WTC11 (cell line): ENCODE data around the gene FSTL4. TPM values are rescaled to one million over a fixed set of nuclear protein-coding genes. Genes with fewer than 3 reads are reported as not detected.

Source experiments
- ATAC-seq: fragments of 200-7000 bp; cut with Tn5 transposase; 2 replicates; pipeline ENCODE4 v1.10.0; 2021; ENCODE audit warnings: mild to moderate bottlenecking, moderate library complexity
- CTCF ChIA-PET: fragments of 300-600 bp; sonication (Branson Sonifier 250); formaldehyde crosslinking; loops from one replicate; lab custom pipeline; 2021; ENCODE audit warnings: antibody characterized with exemption; lab: Charles Lee
- POLR2A ChIA-PET: fragments of 350-600 bp; sonication (Branson Sonifier 250); formaldehyde crosslinking; loops from one replicate; lab custom pipeline; 2021; ENCODE audit warnings: antibody characterized with exemption; lab: Charles Lee
- DNase-seq: peaks from one replicate; pipeline ENCODE4 v3.0.0; 2021; ENCODE audit warnings: low spot score
- H3K27ac Mint-ChIP-seq: 2 replicates; pipeline ENCODE4 v1.8.0; 2021; ENCODE audit warnings: mixed read lengths
- H3K27me3 Mint-ChIP-seq: 2 replicates; pipeline ENCODE4 v1.8.0; 2021; ENCODE audit warnings: low read depth, mild to moderate bottlenecking, moderate library complexity, mixed read lengths
- H3K36me3 Mint-ChIP-seq: 2 replicates; pipeline ENCODE4 v1.8.0; 2021; ENCODE audit warnings: mixed read lengths
- H3K4me1 Mint-ChIP-seq: 2 replicates; pipeline ENCODE4 v1.8.0; 2022; ENCODE audit warnings: mixed read lengths
- H3K4me3 Mint-ChIP-seq: 2 replicates; pipeline ENCODE4 v1.8.0; 2021; ENCODE audit warnings: mild to moderate bottlenecking, moderate library complexity, mixed read lengths
- H3K9me3 Mint-ChIP-seq: 2 replicates; pipeline ENCODE4 v1.8.0; 2021; ENCODE audit warnings: mixed read lengths
- CREB1 ChIP-seq: sonication (generic); formaldehyde crosslinking; IDR thresholded peaks from 2 replicates; pipeline ENCODE4 v1.8.0; 2023; ENCODE audit warnings: mild to moderate bottlenecking, missing genetic modification reagents
- EMX1 ChIP-seq: fragments of 250-450 bp; sonication (Bioruptor Pico); IDR thresholded peaks from 2 replicates; pipeline ENCODE4 v1.8.0; 2021; ENCODE audit warnings: mild to moderate bottlenecking
- FOXK1 ChIP-seq: sonication (generic); formaldehyde crosslinking; IDR thresholded peaks from 2 replicates; pipeline ENCODE4 v1.8.0; 2022; ENCODE audit warnings: mild to moderate bottlenecking, moderate library complexity, missing genetic modification reagents
- GABPB1 ChIP-seq: sonication (generic); formaldehyde crosslinking; IDR thresholded peaks from 2 replicates; pipeline ENCODE4 v1.8.1; 2023; ENCODE audit warnings: mild to moderate bottlenecking, missing genetic modification reagents
- GRHL2 ChIP-seq: fragments of 250-450 bp; sonication (Bioruptor Pico); IDR thresholded peaks from 2 replicates; pipeline ENCODE4 v1.8.0; 2022; ENCODE audit warnings: mild to moderate bottlenecking, moderate library complexity; ENCODE audit not compliant: insufficient replicate concordance, severe bottlenecking
- HMGA2 ChIP-seq: fragments of 250-450 bp; sonication (Bioruptor Pico); IDR thresholded peaks from 2 replicates; pipeline ENCODE4 v1.4.0; 2021; ENCODE audit warnings: mild to moderate bottlenecking, moderate library complexity
- MXD4 ChIP-seq: fragments of 250-450 bp; sonication (Bioruptor Pico); IDR thresholded peaks from 2 replicates; pipeline ENCODE4 v1.8.0; 2021; ENCODE audit warnings: mild to moderate bottlenecking, moderate library complexity, borderline replicate concordance
- NFATC4 ChIP-seq: fragments of 250-450 bp; sonication (Bioruptor Pico); IDR thresholded peaks from 2 replicates; pipeline ENCODE4 v1.9.0; 2021; ENCODE audit warnings: mild to moderate bottlenecking
- OVOL2 ChIP-seq: fragments of 250-450 bp; sonication (Bioruptor Pico); IDR thresholded peaks from 2 replicates; pipeline ENCODE4 v1.9.0; 2021; ENCODE audit warnings: mild to moderate bottlenecking, borderline replicate concordance
- RELA ChIP-seq: sonication (generic); formaldehyde crosslinking; IDR thresholded peaks from 2 replicates; pipeline ENCODE4 v1.8.1; 2022; ENCODE audit warnings: missing genetic modification reagents, mild to moderate bottlenecking, borderline replicate concordance
- RORB ChIP-seq: fragments of 250-450 bp; sonication (Bioruptor Pico); IDR thresholded peaks from 2 replicates; pipeline ENCODE4 v1.9.0; 2021; ENCODE audit warnings: mild to moderate bottlenecking
- SMAD4 ChIP-seq: sonication (generic); formaldehyde crosslinking; IDR thresholded peaks from 2 replicates; pipeline ENCODE4 v1.8.0; 2022; ENCODE audit warnings: mild to moderate bottlenecking, missing genetic modification reagents
- TCF7 ChIP-seq: sonication (generic); formaldehyde crosslinking; IDR thresholded peaks from 2 replicates; pipeline ENCODE4 v1.8.0; 2022; ENCODE audit warnings: mild to moderate bottlenecking, low read depth, missing genetic modification reagents, moderate library complexity
- TEAD4 ChIP-seq: sonication (generic); formaldehyde crosslinking; IDR thresholded peaks from 2 replicates; pipeline ENCODE4 v1.8.0; 2022; ENCODE audit warnings: mild to moderate bottlenecking, missing genetic modification reagents
- ZBTB21 ChIP-seq: sonication (generic); formaldehyde crosslinking; IDR thresholded peaks from 2 replicates; pipeline ENCODE4 v1.8.1; 2023; ENCODE audit warnings: mild to moderate bottlenecking, missing genetic modification reagents, borderline replicate concordance
- ZNF121 ChIP-seq: sonication (generic); formaldehyde crosslinking; IDR thresholded peaks from 2 replicates; pipeline ENCODE4 v1.8.0; 2023; ENCODE audit warnings: missing genetic modification reagents
- ZNF232 ChIP-seq: sonication (generic); formaldehyde crosslinking; IDR thresholded peaks from 2 replicates; pipeline ENCODE4 v1.8.0; 2022; ENCODE audit warnings: mild to moderate bottlenecking, missing genetic modification reagents
- ZNF671 ChIP-seq: fragments of 250-450 bp; sonication (Bioruptor Pico); IDR thresholded peaks from 2 replicates; pipeline ENCODE4 v1.8.0; 2021; ENCODE audit warnings: mild to moderate bottlenecking
- total RNA-seq: library from RNA; stranded (reverse); gene quantifications from 3 replicates; pipeline ENCODE4 v1.2.3, GENCODE V29; 2021
- TF ChIP-seq, protein P1 (sequence below): sonication (generic); formaldehyde crosslinking; IDR thresholded peaks from 2 replicates; pipeline ENCODE4 v1.8.1; 2022; ENCODE audit warnings: low read depth, missing genetic modification reagents, borderline replicate concordance
- TF ChIP-seq, protein P2 (sequence below): fragments of 250-450 bp; sonication (Bioruptor Pico); IDR thresholded peaks from 2 replicates; pipeline ENCODE4 v1.9.0; 2021; ENCODE audit warnings: mild to moderate bottlenecking
- TF ChIP-seq, protein P3 (sequence below): fragments of 250-450 bp; sonication (Bioruptor Pico); IDR thresholded peaks from 2 replicates; pipeline ENCODE4 v1.9.0; 2021; ENCODE audit warnings: mild to moderate bottlenecking
- TF ChIP-seq, protein P4 (sequence below): sonication (generic); formaldehyde crosslinking; IDR thresholded peaks from 2 replicates; pipeline ENCODE4 v1.8.0; 2023; ENCODE audit warnings: missing genetic modification reagents
- TF ChIP-seq, protein P5 (sequence below): fragments of 250-450 bp; sonication (Bioruptor Pico); IDR thresholded peaks from 2 replicates; pipeline ENCODE4 v2.1.2; 2022; ENCODE audit warnings: mild to moderate bottlenecking, moderate library complexity
- TF ChIP-seq, protein P6 (sequence below): sonication (generic); formaldehyde crosslinking; IDR thresholded peaks from 2 replicates; pipeline ENCODE4 v1.8.1; 2022; ENCODE audit warnings: low read depth, mild to moderate bottlenecking, moderate library complexity, missing genetic modification reagents, borderline replicate concordance
- TF ChIP-seq, protein P7 (sequence below): sonication (generic); formaldehyde crosslinking; IDR thresholded peaks from 2 replicates; pipeline ENCODE4 v1.8.1; 2023; ENCODE audit warnings: mild to moderate bottlenecking, missing genetic modification reagents, borderline replicate concordance

FSTL4 gene
- total RNA-seq, 1 experiment from 2014 or later, result 6.1 TPM

DNA sequence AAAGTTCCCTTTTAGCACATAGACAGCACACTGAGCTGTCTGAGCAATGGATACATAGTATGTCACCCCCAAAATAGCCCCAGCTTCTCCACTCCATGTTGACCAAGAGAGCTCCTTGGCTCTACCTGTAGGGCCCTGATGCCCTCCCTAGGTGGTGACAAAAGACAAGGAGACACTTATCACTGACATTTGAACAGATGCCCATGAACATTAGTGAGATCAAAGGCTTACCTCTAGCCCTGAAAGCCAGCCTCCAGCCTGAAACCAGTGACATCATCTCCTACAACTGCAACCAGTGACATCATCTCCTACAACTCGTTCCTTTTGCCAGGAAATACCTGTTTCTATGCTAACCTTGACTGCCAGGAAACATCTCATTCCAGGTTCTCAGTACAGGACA is 122.7 kb downstream of the FSTL4 start:
- H3K4me3 Mint-ChIP-seq, result no peak overlapping the region
- H3K9me3 Mint-ChIP-seq, result peaks cover 16% of the 10 kb centered on the region
- H3K4me1 Mint-ChIP-seq, result peaks cover 5% of the 10 kb centered on the region
- POLR2A ChIA-PET, result no interaction called here
- no peak for ATAC-seq
- no peak for DNase-seq
- H3K36me3 Mint-ChIP-seq, result no peaks in the 10 kb centered on the region
- H3K27ac Mint-ChIP-seq, result no peak overlapping the region
- TF ChIP-seq, protein P1, sequence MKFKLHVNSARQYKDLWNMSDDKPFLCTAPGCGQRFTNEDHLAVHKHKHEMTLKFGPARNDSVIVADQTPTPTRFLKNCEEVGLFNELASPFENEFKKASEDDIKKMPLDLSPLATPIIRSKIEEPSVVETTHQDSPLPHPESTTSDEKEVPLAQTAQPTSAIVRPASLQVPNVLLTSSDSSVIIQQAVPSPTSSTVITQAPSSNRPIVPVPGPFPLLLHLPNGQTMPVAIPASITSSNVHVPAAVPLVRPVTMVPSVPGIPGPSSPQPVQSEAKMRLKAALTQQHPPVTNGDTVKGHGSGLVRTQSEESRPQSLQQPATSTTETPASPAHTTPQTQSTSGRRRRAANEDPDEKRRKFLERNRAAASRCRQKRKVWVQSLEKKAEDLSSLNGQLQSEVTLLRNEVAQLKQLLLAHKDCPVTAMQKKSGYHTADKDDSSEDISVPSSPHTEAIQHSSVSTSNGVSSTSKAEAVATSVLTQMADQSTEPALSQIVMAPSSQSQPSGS (CRISPR knock-in tag), result no peak
- no peak for TF ChIP-seq SMAD4 (CRISPR knock-in tag)
- no peak for TF ChIP-seq ZBTB21 (CRISPR knock-in tag)
- no peak for TF ChIP-seq FOXK1 (CRISPR knock-in tag)
- TF ChIP-seq, protein P2, sequence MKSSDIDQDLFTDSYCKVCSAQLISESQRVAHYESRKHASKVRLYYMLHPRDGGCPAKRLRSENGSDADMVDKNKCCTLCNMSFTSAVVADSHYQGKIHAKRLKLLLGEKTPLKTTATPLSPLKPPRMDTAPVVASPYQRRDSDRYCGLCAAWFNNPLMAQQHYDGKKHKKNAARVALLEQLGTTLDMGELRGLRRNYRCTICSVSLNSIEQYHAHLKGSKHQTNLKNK, result no peak
- TF ChIP-seq, protein P3, sequence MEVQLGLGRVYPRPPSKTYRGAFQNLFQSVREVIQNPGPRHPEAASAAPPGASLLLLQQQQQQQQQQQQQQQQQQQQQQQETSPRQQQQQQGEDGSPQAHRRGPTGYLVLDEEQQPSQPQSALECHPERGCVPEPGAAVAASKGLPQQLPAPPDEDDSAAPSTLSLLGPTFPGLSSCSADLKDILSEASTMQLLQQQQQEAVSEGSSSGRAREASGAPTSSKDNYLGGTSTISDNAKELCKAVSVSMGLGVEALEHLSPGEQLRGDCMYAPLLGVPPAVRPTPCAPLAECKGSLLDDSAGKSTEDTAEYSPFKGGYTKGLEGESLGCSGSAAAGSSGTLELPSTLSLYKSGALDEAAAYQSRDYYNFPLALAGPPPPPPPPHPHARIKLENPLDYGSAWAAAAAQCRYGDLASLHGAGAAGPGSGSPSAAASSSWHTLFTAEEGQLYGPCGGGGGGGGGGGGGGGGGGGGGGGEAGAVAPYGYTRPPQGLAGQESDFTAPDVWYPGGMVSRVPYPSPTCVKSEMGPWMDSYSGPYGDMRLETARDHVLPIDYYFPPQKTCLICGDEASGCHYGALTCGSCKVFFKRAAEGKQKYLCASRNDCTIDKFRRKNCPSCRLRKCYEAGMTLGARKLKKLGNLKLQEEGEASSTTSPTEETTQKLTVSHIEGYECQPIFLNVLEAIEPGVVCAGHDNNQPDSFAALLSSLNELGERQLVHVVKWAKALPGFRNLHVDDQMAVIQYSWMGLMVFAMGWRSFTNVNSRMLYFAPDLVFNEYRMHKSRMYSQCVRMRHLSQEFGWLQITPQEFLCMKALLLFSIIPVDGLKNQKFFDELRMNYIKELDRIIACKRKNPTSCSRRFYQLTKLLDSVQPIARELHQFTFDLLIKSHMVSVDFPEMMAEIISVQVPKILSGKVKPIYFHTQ (CRISPR knock-in tag), result no peak
- TF ChIP-seq CREB1 (CRISPR knock-in tag), result no peak
- TF ChIP-seq OVOL2 (CRISPR knock-in tag), result no peak
- TF ChIP-seq ZNF232 (CRISPR knock-in tag), result no peak
- no peak for TF ChIP-seq RELA (CRISPR knock-in tag)
- no peak for TF ChIP-seq RORB (CRISPR knock-in tag)
- TF ChIP-seq NFATC4 (CRISPR knock-in tag), result no peak
- TF ChIP-seq MXD4 (CRISPR knock-in tag), result no peak
- no peak for TF ChIP-seq GABPB1 (CRISPR knock-in tag)
- no peak for TF ChIP-seq ZNF671 (CRISPR knock-in tag)
- no peak for TF ChIP-seq TCF7
- TF ChIP-seq, protein P4, sequence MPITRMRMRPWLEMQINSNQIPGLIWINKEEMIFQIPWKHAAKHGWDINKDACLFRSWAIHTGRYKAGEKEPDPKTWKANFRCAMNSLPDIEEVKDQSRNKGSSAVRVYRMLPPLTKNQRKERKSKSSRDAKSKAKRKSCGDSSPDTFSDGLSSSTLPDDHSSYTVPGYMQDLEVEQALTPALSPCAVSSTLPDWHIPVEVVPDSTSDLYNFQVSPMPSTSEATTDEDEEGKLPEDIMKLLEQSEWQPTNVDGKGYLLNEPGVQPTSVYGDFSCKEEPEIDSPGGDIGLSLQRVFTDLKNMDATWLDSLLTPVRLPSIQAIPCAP (CRISPR knock-in tag), result no peak
- TF ChIP-seq TEAD4, result no peak
- CTCF ChIA-PET, result interaction anchor here (1.0 to 1.6 kb wide), 3 partner anchors 66 to 455 kb away, joined by 3 to 5 read pairs (median 4); no protein-coding TSS in a partner anchor
- no peaks in the 10 kb centered on the region for H3K27me3 Mint-ChIP-seq

DNA sequence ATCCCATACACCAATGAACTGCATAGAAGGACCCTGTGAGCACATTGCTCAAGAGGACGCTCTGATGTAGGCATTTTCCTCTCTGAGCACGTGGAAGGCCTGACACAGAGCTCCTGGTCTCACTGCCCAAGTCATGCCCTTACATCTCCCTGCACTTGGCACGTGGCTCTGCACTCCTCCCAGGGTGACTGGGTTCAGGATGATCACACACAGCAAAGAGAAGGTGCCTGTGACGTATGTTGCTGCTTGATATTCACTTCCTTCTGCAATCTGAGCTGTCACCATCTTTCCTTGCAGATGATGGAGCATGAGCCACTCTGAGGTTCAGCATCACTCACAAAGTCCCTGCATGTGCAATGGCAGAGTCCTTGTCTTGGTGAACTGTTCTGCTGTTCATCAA is 125.2 kb downstream of the FSTL4 start:
- no peaks in the 10 kb centered on the region for H3K27me3 Mint-ChIP-seq
- peaks cover 3% of the 10 kb centered on the region; the same call in 1 of the 2 replicates for H3K36me3 Mint-ChIP-seq
- H3K9me3 Mint-ChIP-seq, result peaks cover 19% of the 10 kb centered on the region
- H3K4me3 Mint-ChIP-seq, result no peak overlapping the region
- TF ChIP-seq, protein P5, sequence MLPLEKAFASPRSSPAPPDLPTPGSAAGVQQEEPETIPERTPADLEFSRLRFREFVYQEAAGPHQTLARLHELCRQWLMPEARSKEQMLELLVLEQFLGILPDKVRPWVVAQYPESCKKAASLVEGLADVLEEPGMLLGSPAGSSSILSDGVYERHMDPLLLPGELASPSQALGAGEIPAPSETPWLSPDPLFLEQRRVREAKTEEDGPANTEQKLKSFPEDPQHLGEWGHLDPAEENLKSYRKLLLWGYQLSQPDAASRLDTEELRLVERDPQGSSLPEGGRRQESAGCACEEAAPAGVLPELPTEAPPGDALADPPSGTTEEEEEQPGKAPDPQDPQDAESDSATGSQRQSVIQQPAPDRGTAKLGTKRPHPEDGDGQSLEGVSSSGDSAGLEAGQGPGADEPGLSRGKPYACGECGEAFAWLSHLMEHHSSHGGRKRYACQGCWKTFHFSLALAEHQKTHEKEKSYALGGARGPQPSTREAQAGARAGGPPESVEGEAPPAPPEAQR (CRISPR knock-in tag), result no peak
- TF ChIP-seq SMAD4 (CRISPR knock-in tag), result no peak
- TF ChIP-seq, protein P6, sequence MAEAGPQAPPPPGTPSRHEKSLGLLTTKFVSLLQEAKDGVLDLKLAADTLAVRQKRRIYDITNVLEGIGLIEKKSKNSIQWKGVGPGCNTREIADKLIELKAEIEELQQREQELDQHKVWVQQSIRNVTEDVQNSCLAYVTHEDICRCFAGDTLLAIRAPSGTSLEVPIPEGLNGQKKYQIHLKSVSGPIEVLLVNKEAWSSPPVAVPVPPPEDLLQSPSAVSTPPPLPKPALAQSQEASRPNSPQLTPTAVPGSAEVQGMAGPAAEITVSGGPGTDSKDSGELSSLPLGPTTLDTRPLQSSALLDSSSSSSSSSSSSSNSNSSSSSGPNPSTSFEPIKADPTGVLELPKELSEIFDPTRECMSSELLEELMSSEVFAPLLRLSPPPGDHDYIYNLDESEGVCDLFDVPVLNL (CRISPR knock-in tag), result no peak
- TF ChIP-seq, protein P7, sequence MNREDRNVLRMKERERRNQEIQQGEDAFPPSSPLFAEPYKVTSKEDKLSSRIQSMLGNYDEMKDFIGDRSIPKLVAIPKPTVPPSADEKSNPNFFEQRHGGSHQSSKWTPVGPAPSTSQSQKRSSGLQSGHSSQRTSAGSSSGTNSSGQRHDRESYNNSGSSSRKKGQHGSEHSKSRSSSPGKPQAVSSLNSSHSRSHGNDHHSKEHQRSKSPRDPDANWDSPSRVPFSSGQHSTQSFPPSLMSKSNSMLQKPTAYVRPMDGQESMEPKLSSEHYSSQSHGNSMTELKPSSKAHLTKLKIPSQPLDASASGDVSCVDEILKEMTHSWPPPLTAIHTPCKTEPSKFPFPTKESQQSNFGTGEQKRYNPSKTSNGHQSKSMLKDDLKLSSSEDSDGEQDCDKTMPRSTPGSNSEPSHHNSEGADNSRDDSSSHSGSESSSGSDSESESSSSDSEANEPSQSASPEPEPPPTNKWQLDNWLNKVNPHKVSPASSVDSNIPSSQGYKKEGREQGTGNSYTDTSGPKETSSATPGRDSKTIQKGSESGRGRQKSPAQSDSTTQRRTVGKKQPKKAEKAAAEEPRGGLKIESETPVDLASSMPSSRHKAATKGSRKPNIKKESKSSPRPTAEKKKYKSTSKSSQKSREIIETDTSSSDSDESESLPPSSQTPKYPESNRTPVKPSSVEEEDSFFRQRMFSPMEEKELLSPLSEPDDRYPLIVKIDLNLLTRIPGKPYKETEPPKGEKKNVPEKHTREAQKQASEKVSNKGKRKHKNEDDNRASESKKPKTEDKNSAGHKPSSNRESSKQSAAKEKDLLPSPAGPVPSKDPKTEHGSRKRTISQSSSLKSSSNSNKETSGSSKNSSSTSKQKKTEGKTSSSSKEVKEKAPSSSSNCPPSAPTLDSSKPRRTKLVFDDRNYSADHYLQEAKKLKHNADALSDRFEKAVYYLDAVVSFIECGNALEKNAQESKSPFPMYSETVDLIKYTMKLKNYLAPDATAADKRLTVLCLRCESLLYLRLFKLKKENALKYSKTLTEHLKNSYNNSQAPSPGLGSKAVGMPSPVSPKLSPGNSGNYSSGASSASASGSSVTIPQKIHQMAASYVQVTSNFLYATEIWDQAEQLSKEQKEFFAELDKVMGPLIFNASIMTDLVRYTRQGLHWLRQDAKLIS, result no peak
- TF ChIP-seq GRHL2 (CRISPR knock-in tag), result no peak
- TF ChIP-seq EMX1, result no peak
- no peak for TF ChIP-seq HMGA2 (CRISPR knock-in tag)
- no peak for TF ChIP-seq ZNF671 (CRISPR knock-in tag)
- no peak for TF ChIP-seq ZNF121
- ChIA-PET POLR2A (no interaction called here), CTCF (interaction anchor here (1.3 kb wide), 2 partner anchors 26 to 123 kb away, joined by 4 read pairs; no protein-coding TSS in a partner anchor)
- peaks cover 5% of the 10 kb centered on the region for H3K4me1 Mint-ChIP-seq
- no peak overlapping the region for H3K27ac Mint-ChIP-seq
- ATAC-seq, result no peak
- no peak for DNase-seq
